NCI-H748 (cell line): Measurements from ENCODE around the gene BDNF.
"Not testable (repeated sequence)": the region's sequence is repeated elsewhere in the genome, so short reads cannot be mapped to it uniquely, and the experiment has no call there.

Experiments
- DNase-seq: peaks from one replicate; lab custom pipeline; 2025; ENCODE audit not compliant: unreplicated experiment; lab: John Stamatoyannopoulos, UW

The BDNF gene

DNA sequence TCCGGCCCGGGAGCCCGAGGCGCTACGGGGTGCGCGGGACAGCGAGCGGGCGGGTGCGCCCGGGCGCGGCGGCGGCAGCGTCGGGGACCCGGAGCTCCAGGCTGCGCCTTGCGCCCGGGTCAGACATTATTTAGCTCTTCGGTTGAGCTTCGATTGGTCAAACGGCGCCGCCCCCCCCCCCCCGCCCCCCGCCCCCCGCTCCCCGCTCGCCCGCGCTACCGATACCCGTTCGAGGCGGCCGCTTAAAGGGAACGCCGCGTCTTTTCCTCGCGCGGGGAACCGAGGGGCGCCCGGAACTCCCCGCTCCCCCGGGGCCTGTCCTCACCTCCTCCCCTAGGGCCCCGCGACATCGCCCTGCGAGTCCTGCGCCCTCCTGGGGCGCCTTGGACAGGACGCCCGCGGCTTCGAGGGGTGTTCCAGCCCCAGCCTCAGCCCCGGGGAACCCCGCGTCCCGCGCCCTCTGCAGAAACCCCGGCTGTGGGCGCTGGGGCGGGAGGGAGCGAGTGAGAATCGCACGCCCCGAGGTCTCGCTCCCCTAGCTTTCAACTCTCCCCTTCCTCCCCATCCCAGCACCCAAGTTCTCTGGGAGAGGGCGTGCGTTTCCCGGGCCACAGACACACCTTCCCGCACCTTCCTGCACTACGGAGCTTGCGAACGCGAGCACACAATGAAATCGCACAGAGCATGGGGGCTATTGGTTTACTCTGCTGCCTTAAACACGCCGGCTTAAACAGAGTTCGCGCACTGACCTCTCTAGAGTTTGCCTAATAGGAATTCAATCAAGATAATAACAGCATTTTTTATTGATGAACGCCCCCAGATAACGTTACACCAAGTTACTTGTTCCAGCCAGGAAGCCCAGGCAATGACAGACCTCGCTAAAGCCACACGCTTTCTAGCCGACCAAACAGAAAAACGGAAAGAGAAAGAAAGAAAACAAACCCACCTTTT is at the start of gene BDNF:
Gene BDNF (minus strand): TSS at position 105 of the 951 bp plus-strand sequence. CDS start 41,891 bp downstream, outside the sequence.
- DNase-seq: peak; percentile 58

DNA sequence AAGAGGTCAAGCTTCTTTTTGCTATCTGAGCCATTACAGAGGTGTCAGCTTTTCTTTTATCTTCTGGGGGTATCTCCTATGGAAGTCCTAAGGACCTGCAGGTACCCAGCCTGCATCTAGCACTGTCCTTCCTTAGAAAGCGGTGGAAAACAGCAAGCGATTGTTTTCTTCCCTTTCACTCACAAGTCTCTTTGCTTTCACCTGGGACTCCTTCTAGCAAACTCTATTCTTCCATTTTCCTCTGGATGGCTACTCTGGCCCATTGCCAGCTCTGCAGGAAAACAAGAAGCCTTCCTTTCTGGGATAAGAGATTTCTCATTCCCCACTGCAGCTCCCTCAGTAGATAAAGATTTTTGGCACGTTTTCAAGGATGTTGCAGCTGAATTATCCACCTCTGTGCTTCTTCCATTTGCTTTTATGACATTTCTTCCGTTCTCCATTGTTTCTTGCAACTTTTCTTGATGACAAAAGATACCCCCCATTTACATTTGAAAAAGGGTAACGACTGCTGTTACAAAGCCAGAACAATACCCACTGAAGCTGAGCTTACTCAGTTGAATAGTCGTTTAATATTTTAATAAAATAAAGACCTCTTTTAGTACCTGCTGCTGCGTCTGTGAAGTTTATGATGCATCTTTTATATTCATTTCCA is 40.2 kb upstream of the BDNF start:
- no peak for DNase-seq

DNA sequence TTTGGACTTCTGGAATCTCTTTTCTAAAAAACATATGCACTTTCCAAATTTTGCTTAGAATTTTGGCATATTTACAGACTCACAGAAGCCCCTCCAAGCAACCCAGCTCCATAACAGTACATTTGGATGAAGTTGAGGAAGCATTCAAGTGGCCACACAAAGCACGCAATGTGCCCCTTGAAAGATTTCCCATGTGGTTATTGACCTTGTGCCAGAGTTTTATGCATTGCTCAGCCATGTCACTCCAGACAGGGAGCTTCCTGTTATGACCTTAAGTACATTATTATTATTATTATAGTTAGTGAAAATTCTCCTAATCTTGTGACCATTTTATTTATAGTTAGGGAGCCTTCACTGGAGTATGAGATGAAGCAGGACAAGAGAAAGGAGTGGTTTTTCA is 35.0 kb upstream of the BDNF start:
- DNase-seq: no peak

DNA sequence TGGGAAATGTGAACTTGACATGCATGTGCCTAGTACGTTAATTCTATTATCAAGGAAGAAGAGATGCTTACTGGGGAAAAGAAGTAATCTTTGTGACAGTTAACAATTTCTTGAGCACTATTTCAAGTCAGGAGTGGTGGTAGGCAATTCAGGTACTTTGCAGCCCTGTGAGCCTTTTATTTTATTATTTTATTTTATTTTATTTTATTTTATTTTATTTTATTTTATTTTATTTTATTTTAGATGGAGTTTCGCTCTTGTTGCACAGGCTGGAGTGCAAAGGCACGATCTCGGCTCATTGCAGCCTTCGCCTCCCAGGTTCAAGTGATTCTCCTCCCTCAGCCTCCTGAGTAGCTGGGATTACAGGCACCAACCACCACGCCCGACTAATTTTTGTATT is 31.5 kb upstream of the BDNF start:
- DNase-seq: not testable (repeated sequence)

DNA sequence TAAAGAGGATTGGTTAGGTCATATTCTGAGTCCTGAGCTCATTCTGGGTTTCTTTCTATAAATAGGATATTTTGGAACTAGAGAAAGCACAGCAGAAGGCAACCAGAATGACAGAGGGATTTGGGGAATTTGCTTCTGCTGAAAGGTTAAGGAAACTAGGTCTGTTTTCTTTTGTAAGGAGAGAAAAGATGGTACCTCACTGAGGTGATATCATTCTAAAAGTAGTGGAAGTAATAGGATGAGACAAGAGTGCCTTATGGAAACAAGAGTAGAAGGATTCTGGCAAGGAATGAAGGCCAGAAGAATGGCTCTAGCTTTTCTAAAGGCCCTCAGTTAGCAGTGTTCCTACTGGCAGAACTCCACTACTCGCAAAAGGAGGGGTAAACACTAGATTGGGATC is 26.7 kb upstream of the BDNF start:
- no peak for DNase-seq

GRCh38 chr11:27723687-27724086 is 23.4 kb upstream of the BDNF start:
- DNase-seq: no peak

DNA sequence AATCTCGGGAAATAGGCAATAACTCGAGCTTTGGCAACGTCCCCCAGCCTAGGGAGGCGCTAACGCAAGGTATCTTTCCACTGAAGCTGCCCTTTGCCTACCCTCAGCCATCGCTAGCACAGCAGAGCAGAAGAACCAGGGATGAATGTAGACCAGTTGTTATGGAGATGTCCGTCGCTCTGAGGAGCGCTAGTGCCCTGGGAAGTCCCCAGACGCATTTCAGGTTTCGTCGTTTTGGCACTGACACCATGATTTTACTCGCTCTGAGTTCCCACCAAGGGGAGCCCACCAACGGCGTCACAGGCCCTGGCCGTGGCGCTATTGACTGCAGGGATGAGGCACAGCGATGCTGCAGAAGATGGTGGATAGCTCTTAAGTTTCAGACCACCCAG is 22.7 kb upstream of the BDNF start:
- DNase-seq: peak; percentile 59

DNA sequence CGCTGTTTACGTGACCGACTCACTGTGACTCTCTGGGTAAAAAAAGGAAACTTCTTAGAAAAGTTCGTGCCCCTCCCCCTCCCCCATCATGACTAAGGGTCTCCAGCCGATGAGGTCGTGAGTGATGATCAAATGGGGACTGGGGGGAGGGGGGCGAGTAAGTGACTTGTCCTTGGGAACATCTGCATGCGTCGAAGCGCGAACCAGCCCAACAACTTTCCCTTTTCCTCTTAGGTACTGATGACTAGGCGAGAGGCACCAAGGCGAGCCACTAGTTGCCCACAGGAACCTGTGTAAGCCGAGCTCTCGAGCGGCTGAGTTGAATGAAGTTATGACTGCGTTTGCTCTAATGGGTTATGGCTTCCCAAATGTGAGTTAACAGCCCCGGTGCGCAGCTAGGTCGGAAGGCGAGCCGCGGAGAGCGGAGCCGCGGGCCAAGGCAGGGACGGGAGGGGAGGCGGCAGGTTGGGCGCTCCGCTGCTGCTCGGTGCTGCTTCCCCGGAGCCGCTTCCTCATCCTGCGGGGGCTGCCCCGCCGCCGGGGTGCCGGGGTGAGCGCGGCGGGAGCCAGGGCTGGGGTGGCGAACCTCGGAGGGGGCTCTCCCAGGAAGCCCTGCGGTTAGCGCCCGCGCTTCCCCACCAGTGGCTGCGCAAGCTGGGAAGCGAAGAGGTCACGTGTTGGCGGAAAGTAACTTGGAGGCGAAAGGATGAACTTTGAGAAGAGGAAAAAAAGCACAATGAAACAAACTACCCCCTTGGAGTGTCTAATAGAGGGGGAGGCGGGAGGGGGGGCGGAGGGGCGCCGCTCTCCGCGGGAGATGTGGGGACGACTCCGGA is 22.1 kb upstream of the BDNF start:
- DNase-seq: peak; percentile 76

DNA sequence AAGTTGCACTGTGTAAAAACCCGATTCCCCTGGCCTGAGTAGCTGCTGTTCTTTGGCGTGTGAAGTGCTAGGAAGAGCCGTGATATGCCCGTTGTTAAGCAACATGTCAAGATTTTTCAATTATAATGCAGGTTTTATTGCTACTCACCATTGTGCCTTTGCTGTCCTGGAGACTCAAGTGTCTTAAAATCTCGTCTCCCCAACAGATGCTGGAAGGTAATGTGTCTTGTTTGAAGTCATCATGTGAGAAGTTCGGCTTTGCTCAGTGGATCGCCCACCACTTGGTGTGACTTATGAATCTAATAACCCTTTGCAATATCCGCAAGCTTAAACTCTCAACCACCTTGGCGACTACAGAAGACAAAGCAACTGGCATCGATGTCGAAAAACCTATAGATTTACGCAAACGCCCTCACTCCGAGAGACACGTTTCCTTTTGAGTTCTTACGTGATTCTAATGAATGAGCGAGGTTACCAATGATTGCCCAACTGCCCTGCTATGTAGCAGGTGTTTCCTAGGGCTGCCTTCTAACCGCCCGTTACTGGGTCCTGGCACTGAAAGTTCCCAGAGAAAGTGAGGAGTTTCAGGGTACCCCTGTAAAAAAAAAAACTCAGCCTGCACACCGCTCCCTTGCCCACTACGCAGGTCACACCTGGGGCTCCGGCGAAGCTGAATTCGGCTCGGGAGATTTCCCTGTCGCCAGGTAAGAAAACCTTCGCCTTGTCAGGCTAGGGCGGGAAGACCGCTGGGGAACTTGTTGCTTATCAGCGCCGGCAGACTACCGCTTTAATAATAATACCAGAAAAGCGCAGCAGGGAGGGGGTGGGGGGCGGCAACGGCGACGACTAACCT is 21.2 kb upstream of the BDNF start:
- peak; percentile 45 for DNase-seq

- DNase-seq: peak; percentile 43
Observed at GRCh38 chr11:27720277-27720830, 20.1 kb upstream of the BDNF start.

DNA sequence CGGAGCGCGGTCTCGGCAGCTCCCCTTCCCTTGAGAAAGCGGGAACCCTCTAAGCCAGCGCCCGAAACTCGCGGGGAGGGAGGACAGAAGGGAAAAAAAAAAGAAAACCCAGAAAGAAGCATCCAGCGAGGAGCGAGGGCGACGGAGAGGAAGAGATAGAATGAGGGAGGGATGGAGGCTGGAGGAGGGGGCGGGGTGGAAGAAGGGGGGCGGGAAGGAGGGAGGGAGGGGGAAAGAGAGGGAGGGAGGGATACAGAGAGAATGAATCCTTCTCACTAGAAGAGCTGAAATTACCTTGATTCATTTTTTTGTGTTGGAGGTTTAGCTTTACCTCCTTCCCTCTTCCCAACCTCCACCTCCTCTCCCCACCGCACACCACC is 19.3 kb upstream of the BDNF start:
- DNase-seq: no peak

GRCh38 chr11:27718863-27719545 is 18.7 kb upstream of the BDNF start:
- DNase-seq: peak; percentile 74

DNA sequence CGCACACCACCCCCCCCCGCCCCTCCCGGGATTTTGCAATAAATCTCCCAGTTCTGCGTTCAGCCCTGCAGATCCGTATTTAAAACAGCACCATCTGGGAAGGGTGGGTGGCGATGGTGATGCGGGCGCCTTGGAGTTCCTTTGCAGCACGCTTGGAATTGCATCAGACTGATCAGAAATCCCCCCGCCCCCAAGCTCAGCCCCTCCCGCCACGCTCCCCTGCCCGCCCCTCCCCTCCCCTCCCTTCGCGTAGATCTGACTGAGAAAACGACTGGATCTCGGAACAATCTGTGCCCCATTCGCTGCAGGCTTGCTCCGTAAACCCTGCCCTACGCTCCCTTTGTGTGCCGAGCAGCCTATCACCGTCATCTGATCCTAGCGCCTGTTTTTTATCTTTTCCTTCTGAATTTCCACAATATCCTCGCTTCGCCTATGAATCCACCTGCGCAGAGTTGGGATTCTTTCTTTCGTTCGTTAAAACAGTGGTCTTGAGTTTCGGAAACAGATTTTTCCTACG is 18.1 kb upstream of the BDNF start:
- DNase-seq: peak; percentile 70

GRCh38 chr11:27717801-27718229 is 17.6 kb upstream of the BDNF start:
- peak; percentile 49 for DNase-seq

DNA sequence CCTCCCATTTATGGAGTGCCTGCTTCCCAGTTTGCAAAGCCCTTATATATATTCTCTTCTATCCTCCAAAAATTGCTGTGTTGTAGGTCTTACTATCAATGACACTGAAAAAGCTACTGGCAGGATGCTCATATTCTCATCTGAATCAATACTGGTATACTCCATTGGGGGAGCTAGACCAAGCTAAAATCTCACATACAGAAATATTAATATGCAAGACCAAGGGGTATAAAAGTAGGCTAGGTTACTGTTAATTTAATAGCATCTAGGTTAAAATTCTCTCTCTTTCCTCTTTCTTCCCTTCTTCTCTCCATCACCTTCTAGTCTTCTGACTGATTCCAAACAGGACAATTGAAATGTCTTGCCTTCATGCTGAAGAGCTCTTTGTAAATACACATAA is 17.1 kb upstream of the BDNF start:
- DNase-seq: peak; percentile 35

GRCh38 chr11:27716835-27717234 is 16.6 kb upstream of the BDNF start:
- DNase-seq: peak; percentile 14

GRCh38 chr11:27716216-27716615 is 16.0 kb upstream of the BDNF start:
- DNase-seq: no peak

GRCh38 chr11:27711725-27712124 is 11.5 kb upstream of the BDNF start:
- no peak for DNase-seq

DNA sequence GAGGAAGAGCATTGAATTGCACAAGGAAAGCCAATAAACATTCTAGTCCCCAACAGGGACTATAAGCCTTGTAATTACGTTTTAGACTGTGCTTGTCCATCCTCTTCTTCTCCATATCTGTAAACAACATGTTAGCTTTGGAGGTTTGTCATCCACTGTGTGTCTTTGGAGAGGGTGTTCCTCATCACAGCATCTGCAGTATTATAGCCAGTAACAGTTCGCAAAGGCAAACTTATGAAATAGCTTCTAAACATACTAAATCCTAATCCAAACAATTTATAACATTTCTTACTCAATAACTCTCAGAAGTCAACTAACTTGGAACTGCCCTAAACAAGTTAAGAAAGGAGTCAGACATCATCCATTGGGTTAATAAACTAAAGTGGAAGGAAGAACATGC is 10.3 kb upstream of the BDNF start:
- no peak for DNase-seq
